ENCODE data around the gene SLC22A3.
"Not testable (repeated sequence)": the region's sequence is repeated elsewhere in the genome, so short reads cannot be mapped to it uniquely, and the experiment has no call there.

SLC22A3 gene

DNA sequence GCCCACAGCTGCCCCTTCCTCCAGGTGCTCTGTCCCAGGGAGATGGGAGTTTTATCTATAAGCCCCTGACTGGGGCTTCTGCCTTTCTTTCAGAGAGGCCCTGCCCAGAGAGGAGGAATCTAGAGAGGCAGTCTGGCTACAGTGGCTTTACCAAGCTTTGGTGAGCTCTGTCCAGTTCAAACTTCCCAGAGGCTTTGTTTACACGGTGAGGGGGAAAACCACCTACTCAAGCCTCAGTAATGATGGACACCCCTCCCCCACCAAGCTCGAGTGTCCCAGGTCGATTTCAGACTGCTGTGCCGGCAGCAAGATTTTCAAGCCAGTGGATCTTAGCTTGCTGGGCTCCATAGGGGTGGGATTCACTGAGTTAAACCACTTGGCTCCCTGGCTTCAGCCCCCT lies 25.4 kb downstream of the SLC22A3 start:
- DNase-seq (ENCODE audit: low read depth), result not testable (repeated sequence)

DNA sequence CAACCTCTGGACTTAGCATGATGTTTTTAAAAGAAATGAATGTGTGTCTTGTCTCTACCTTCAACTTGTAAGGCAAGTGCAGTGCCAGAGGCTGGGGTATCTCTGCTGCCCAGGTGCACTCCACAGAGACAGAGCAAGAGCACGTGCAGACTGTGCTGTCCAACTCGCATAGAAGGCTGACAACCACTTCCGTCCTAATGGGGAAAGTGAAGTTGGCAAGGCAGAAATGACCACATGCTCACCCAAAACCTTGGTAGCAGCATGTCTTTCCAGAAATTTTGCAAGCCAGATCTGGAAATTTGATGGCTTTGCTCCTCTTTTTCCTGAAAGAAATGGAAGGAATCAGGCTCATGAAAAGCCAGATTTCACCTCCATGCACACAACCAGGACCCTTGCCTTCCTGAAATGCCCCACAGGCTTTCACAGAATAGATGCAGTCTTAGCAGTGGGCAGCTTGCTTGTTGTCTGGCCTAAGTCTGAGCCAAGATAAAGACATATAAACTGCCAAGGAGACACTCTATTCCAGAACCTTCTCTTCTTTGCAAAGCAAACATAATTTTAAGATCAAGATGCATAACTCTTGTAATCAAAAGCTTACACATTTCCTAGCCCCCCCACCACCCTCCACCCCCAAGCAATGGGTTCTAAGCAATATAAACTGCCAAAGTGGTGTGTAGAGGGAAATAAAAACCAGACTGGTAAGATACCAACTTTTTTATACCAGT lies 26.8 kb downstream of the SLC22A3 start:
- no peak for DNase-seq (ENCODE audit: low read depth)

DNA sequence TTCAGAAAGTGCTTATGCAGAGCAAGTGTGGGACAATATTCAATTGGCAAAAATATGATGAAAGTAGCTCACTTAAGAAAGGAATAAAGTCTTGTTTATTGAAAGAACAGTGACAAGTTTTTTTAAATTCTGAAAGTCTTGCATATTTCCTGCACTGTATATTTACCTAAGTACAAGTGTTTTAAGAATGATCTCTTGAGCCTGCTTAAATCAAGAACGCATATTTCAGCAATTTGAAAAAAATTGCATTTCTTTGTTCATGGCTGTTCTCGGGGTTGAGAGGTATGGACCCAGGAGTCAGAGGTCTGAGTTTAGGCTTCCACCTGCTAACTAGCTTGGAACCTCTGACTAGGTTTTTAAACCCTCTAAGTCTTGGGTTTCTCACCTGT lies 27.4 kb downstream of the SLC22A3 start:
- no peak for DNase-seq (ENCODE audit: low read depth)

DNA sequence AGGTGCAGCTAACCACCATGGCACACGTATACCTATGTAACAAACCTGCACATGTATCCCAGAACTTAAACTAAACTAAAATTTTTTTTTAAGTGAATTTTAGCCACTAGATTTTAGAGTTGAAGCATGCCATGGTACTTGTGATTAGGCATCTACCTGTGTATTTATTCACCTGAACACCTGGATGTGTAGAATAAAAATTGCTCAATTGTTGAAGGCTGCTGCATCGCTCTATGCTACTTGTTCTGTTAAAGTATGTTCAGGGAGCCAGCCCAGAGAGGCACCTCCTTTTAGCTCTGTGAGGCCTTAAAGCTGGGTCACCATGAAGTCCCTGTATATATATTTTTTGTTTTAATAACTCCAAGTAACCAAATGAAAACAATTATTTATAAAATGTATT lies 28.3 kb downstream of the SLC22A3 start:
- DNase-seq (ENCODE audit: low read depth), result no peak

DNA sequence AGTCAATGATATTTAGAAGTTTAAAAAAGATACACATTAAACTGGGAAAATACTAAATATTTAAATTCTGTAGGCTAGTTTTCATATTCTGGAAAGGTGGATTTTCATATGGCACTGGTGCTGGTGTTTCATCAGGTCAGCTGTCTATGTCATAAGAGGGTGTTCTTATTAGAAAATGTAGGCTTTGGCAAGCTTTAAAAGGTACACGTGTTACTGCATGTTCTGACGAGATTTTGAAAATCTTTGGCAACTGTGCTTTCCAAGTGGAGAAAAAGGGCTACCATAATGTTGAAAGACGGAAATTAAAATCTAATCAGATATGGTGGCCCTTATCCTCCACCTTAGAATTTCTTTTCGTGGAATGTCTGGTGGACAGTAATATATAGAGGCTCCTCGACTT lies 30.0 kb downstream of the SLC22A3 start:
- DNase-seq (ENCODE audit: low read depth), result no peak

DNA sequence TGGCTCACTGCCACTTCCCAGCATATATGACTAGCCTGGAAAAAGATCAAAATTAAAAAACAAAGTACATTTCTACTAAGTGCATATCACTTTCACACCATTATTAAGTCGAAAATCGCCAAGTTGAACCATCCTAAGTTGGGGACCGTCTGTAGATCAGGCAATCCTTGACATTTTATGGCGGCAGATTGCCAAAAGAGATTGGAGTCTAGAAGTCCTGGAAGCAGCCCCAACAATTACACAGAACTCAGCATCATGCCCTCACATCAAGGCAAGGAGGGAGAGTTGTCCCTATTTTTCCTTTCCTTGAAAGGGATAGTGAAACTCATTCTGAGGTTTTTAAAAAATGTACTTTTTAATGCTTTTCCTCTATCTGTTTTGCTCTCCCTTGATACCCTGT lies 30.7 kb downstream of the SLC22A3 start:
- DNase-seq (ENCODE audit: low read depth), result no peak

DNA sequence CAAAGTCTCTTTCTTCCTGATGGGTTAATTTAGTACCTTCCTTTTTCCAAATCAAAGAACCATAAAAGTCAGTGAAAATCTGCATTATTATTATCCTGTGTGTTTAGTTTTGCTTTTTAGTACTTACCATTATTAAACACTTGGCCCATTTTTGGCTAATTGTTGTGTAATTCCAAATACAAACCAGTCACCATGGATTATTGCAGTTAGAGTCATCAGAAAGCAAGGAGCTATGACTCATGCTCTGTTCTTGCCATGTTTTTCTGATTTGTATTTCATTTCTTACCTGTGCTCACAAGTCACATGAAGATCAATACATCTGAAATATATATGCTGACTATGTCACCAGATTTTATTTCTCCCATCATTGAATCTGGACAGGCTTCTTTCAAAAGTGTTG lies 31.3 kb downstream of the SLC22A3 start:
- no peak for DNase-seq (ENCODE audit: low read depth)

DNA sequence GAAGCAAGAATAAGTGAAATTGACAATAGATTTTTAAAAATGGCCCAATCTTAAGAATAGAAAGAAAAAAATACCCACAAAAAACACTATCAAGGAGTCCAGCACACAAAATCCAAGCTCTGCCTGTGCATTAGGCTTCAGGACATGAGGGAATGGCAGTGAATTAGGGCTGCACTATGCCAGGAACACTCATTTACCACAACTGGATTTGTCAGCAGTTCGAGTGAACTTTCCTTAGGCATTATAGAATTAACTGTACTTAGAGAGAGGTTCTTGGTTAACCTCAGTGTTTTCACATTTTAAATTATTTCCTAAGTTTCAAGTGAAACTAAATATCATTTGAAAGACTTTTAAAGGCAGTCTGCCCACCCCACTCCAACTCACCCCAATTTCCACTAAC lies 34.8 kb downstream of the SLC22A3 start:
- DNase-seq (ENCODE audit: low read depth), result no peak

DNA sequence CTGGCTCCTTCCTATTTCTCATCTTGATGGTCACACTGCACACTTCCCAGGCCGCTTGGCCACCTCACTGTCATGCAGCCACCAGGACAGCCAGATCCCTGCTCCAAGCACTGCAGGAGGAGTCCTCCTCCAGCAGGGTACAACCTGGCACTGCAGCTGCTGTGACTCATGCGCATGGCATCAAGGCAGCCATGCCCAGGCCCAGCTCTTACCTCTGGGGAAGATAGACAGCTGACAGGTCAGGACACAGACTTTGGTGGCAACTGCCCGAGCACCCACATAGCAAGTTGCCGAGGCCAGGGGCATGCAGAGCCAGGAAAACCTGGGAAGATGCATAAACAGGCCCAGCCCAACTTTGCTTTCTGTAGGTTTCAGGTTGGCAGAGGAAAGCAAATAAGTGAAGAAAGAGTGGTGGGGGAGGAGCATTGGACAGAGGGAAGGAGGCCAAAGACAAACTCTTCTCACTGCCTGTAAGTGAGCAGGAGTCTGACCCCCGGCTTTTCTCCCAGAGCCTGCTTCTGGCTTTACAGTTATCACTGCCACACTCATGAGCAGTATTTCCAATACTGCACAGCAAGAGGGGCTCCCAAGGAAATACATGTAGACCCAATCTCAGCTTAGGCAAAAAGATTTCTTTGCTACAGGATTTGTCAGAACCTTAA lies 38.8 kb downstream of the SLC22A3 start:
- no peak for DNase-seq (ENCODE audit: low read depth)

DNA sequence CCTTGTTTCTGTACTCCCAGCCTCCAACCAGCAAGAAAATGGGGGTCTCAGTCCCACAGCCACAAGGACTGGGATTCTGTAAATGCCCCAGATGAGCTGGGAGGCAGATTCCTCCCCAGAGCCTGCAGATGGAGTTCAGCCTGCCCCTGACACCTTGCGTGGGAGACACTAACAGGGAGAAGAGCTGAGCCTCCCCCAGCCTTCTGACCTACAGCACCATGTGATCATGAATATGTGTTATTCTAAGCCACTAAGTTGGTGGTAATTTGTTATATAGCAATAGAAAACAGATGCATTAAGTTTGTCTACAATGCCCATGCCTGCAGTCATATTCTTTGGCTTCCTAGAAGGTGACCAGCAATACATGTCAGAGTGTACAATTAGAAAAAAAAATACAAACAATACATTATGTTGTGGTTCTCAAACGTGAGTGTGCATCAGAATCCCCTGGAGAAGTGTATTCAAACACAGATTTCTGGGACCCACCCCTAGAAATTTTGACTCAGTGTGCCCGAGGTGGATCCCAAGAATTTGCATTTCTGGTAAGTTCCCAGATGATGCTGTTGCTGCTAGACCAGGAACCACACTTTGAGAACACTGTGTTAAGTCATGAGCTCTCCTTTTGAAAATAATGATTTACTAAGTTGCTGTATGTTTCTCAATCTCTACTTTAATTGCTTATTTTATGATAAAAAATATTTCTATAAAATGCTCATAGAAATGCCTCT lies 39.9 kb downstream of the SLC22A3 start:
- no peak for DNase-seq (ENCODE audit: low read depth)

DNA sequence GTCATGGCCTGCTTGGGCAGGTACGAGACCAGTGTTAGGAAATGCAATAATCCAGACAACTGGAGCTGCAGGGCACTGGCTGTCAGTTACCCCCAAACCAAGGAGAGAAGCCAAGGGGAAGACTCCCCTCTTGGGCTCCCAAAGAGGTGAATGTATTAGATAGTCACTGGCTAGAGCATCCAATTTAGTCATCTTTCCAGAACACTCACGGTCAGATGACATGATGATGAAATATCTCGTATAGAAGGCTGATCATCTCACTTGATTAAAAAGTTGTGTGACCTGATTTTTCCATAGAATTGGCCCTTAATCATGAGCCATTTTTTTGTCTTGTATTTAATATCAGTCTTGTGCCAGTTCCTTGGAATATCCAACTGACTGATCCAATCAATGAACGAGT lies 40.7 kb downstream of the SLC22A3 start:
- DNase-seq (ENCODE audit: low read depth), result no peak

DNA sequence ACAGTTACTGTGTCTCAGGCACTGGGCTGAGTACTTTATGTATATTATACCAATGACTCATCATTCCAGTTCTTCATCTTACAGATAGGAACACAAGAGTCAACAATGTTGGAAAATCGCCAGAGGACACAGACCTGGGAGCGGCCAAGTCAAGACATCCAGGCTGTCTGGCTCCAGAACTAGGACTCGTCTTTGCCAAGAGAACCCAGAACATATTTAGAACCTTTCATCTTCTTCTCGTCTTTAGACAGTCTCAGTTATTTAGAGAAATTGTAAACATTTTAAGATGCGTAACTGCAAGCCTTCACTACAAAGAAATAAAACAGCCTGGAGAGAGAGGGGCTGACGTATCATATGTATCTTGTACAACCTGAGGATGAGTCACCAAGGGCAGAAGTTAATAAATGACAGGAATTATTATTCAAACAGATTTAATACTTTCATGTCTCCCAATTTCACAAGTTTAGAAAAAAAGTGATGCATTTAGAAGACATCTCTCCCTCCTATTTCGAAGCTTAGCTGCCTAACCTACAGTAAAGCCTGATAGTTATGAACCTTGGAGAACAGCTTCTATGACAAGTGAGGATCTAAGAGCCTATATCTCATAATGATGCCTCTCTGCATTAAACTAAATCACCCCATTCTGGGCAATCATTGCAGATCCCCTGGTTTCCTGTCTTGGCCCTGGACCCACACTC lies 43.4 kb downstream of the SLC22A3 start:
- no peak for DNase-seq (ENCODE audit: low read depth)

DNA sequence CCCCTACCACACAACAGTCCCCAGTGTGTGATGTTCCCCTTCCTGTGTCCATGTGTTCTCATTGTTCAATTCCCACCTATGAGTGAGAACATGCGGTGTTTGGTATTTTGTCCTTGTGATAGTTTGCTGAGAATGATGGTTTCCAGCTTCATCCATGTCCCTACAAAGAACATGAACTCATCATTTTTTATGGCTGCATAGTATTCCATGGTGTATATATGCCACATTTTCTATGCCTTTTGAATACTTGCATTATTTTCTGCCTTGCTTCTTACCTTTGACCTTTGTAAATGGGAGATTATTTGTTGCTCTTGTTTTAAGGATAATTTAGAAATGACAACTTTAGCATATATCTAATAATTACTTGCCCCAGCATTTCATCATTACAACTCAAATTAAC lies 45.3 kb downstream of the SLC22A3 start:
- DNase-seq (ENCODE audit: low read depth), result not testable (repeated sequence)

DNA sequence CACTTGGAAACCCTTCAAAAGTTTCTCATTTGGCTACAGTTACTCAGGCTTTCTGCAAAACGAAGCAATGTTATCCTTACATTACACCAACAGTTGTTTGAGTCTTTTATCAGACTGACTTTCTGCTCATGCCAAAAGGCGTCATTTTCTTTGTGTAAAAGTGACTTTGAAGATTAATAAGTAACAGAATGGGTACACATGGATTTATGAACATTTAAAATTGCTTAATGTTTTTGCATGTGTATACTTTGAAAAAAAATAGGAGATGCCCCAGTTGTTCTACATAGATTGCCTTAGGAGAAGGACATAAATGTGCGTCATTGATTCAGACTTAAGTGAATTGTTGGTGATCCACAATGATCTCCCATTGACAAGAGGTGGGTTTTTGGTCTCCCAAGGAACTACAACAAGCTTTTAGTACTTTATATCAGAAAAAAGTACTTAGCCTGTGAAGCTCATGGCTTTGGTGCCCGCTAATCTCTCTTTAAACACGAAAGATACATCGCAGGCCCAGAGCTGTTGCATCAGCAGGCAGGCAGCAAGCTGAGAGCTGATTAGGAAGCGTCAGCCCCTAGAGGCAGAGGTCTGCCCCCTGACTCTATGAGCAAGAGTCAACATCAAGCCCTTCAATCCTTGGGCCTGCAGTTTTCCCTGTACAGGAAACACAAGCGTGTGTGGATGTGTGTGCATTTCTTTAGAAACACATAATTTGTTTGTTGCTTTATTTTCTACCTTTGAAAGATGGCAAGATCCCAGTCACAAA lies 45.9 kb downstream of the SLC22A3 start:
- DNase-seq (ENCODE audit: low read depth), result no peak

DNA sequence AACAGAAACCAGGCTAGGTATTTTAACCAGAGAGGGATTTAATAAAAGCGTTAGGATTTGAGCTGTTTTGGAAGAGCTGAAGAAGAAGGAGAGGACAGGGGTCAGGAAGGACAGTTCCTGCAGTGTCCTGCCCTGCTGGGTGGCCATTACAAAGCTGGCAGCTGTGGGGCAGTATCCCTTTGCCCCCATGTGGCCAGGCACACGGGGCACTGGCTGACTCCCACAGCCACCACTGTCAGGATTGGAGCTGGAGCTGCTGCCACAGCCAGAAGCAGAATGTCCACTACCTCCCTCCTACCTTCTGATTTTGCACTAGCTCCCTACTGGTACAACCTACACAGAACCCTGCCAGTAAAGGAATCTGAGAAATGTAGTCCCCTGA lies 46.5 kb downstream of the SLC22A3 start:
- no peak for DNase-seq (ENCODE audit: low read depth)

DNA sequence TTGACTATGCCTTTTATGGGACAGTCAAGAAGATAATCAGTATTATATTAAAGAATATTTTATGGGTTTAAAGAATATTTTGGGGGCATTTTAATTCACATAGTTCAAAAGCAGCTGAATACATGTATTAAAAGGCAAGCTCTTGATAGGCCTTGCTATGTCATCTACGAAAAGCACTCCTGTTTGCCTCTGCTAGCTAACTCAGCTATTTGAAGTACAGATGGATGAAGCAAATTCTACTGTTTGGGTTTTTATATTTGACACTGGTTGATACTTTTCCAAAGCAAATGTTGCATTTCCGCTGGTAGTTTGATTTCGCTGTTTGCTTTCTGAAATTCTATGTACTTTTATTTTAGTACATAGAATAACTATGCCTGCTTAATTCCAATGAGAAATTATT lies 47.0 kb downstream of the SLC22A3 start:
- no peak for DNase-seq (ENCODE audit: low read depth)

DNA sequence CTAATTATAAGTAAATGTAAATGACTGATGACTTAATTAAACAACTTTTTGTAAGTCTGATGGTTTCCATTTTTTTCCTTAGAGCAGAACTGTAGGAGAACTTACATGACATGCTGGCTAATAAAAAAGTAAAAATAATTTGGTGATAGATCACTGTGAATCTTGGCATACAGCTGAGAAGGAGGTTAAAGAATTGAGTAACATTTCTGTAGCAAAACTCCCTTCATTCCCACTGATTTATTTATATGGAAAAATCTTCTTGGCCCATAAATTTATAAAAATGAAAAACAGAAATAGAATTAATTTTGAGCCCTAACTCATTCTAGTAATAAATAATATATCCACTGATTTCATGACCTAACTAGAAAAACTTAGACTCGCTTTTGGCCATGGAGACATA lies 48.1 kb downstream of the SLC22A3 start:
- no peak for DNase-seq (ENCODE audit: low read depth)

DNA sequence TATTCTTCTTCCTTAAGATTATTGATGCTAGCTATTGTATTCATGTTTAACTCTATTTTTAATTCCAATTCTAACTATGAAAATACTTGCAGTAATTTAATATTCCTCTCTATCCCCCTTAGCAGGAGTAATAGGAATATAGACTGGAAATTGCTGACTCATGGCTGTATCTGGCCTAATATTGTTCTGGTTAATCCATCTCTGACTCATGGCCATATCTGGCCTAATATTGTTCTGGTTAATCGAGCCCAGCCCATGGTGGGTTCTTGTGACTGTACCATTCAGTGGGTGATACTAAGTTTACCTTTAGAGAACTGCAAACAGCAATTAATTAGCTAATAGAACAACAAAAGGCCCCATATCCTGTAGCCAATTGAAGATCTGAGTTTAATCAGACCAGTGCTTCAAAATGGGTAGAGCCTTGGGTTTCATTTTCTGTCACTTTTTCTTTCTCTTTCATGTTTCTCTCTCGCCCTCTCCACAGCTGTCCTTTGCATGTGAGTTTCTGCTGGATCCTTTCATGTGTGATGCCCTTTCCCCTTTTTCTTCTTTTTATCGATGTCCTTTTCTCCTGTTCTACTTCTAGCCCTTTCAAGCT lies 50.6 kb downstream of the SLC22A3 start:
- no peak for DNase-seq (ENCODE audit: low read depth)

DNA sequence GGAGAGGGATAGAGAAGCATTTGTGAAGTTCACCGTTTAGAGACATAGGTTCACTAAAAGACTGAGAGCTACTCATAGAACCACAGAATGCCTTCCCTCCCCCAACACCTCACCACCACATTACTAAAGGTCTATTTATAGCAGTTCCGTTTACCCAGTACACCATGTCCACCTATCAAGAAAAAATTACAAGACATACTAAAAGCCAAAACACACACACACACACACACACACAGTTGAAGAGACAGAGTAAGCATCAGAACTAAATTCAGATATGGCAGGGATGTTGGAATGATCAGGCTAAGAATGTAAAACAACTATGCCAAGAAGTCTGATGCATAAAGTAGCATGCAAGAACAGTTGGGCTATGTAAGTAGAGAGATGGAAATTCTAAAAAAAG lies 52.3 kb downstream of the SLC22A3 start:
- peak; percentile 45 for DNase-seq (ENCODE audit: low read depth)

DNA sequence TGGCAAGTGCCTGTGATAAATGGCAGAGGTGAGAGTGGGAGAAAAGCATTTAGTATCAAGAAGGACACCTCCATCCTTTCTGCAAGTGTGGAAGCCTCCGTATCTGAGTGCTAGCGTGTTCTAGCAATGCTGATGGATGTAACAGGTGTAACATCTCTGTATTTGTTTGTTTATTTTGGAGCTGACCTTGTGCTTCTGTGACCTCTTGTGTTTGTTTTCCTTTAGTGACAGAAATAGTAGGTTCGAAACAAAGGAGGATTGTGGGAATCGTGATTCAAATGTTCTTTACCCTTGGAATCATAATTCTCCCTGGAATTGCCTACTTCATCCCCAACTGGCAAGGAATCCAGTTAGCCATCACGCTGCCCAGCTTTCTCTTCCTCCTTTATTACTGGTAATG lies 60.4 kb downstream of the SLC22A3 start:
- no peak for DNase-seq (ENCODE audit: low read depth)

DNA sequence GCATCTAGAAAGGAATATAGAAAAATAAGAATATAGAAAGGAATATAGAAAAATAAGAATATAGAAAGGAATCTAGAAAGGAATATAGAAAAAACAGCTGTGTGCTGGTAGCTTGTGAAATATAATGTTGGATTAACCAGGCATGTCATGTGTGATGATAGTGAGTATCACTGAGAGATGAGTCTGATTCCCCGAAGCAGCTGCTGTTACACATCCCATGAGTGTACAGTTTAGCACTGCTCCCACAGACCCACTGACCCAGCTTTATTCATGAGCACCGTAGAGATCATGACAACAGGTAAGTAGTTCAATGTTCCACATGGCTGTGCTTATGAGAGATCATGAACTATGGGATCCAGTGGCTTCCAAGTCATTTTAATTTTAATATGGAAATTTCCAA lies 64.8 kb downstream of the SLC22A3 start:
- no peak for DNase-seq (ENCODE audit: low read depth)

DNA sequence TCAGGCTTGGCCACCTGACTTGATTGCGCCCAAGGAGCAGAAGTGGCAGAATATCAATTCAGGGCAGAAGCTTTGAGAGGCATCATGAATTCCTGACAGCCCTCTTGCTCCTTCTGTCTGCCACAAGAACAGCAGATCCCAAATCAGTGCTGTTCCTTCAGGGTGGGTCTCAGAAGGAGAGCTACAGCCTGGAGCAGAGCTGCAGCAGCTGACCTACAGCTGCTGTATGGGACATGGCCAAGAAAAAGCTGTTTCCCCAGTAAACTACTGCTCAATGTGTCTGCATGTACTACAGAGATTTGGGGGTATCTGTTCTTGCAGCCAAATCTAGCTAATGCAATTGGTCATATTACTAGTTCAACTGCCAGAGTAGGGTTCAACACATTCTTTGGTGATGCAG lies 69.0 kb downstream of the SLC22A3 start:
- no peak for DNase-seq (ENCODE audit: low read depth)

All from non-pigmented ciliary epithelial cell (primary cell).